NCI-H510A (cell line): Measurements from ENCODE around the gene NCSTN.

Experiments used
- DNase-seq: peaks from one replicate; lab custom pipeline; 2025; lab: John Stamatoyannopoulos, UW

The NCSTN gene

DNA sequence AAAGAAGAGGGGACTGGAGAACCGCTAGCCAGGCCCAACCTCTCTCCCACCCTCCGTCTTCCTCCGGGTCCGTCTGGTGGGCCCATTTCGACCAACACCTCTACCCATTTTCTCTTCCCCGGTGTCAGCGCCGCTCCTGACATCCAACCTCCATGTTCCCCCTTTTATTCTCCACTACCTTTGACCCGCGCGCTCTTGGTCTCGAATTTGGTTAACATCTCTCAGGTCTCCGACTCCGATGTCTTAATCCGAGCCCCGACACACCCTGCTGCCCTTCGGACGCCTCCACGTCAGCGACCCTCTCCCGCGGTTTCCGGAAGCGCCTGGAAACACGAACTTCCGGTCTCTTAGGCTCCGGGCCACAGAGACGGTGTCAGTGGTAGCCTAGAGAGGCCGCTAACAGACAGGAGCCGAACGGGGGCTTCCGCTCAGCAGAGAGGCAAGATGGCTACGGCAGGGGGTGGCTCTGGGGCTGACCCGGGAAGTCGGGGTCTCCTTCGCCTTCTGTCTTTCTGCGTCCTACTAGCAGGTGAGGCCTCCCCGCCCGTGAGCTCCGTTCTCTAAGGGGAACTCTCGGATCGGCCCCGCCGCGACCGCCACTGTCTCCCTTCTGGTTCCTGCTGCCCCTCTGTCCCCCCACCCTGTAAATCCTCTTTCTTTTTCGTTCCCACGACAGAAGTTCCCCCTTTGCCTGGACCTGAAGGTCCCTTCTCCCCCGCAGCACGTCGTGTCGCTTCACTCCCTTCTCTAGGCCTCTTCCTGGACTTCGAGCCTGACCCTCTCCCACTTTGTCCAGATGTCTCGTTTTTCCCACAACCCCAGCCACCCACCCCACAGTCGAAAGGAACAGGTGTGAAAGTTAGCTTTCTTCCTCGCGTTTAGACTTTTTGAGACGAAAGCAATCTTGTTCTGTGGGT lies at the start of gene NCSTN, which contains the start of gene COPA:
Gene NCSTN (plus strand): TSS at position 431 of the 917 bp plus-strand sequence. CDS start 14 bp downstream, at position 445.
Gene COPA (minus strand): TSS at position 298 of the 917 bp plus-strand sequence. CDS start 80 bp downstream, at position 218.
- DNase-seq, result peak; percentile 89

DNA sequence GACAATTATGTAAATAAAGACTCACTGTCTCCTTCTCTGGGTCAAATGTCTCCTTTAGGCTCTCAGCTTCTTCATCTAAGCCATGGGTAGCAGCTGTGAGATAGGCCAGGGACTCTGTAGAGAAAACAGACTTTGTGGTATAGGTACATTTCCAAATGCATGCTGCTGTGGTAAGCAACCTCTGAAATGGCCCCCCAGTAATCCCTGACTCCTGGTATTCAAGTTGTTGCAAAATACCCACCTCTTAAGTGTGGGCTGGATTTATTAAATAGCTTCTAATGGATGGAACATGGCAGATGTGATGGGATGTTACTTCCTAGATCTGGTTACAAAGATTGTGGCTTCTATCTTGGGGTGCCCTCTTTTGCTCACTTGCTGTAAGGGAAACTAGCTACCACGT lies 47.1 kb upstream of the NCSTN start:
- DNase-seq, result no peak

DNA sequence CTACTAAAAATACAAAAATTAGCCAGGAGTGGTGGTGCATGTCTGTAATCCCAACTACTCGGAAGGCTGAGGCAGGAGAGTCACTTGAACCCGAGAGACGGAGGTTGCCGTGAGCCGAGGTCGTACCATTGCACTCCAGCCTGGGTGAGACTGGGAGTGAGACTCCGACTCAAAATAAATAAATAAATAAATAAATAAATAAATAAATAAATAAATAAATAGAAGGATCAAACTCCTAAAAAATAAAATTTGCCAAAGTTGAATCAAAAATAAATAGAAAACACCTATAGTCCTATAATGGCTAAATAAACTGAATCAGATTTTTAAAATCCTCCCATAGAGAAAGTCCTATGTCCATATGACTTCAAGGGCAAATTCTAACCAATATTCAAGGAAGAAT lies 43.0 kb upstream of the NCSTN start:
- DNase-seq, result no peak

DNA sequence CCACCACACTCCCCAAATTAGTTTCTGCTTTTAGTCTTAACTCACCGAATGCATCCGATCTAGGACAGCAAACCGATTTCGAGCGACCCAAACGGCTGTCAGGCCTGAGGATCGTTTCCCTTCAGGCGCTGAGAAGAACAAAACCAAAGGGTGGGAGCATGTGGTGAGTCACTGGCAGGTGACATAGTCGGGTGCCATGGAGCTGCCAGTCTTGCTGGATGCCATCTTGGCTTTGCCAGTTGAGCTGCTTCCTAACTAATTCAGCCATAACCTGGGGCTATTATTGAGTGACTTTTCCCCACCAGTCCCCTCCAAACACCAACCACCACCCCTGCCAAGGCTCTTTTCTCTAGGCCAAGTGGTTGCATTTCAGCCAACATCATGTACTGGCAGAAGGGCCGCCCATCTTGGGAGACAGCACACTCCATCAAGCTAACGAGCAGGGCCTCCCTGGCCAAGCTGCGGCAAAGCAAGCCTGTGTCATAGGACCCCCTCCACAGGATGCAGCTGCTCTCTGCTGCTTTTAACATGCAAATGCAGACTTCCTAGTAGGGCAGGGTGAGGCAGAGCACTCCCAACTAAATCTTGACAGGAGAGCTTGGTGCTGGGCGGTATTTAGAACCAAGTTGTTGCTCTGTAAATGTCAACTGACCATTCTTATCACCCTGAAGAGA lies 35.9 kb upstream of the NCSTN start:
- DNase-seq, result no peak

- DNase-seq, result no peak
Measured at GRCh38 chr1:160308451-160309184, 34.6 kb upstream of the NCSTN start.

GRCh38 chr1:160309185-160309557 lies 34.0 kb upstream of the NCSTN start:
- DNase-seq, result no peak

GRCh38 chr1:160309571-160309970 lies 33.6 kb upstream of the NCSTN start:
- DNase-seq, result no peak

- DNase-seq, result no peak
Measured at GRCh38 chr1:160315359-160315758, 27.8 kb upstream of the NCSTN start.

- DNase-seq, result no peak
Measured at GRCh38 chr1:160322831-160323230, 20.4 kb upstream of the NCSTN start.

DNA sequence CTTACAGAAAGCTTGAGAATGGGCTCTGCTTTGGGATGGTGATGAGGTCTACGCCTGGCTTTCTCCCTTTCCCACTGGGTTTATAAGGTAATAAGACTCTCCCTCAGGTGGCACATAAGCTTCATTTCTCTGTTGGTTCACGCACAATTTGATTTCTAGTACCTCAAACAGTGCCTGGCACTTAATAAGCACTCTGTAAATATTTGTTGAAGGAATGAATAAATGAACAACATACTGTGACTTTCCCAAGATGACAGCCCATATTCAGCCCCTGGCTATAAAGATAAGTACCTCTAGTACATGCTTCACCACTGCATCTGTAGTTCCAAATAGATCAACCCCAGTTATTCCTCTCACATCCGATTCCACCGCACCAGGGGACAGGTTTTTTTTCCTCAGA lies 17.9 kb upstream of the NCSTN start:
- peak; percentile 83 for DNase-seq

DNA sequence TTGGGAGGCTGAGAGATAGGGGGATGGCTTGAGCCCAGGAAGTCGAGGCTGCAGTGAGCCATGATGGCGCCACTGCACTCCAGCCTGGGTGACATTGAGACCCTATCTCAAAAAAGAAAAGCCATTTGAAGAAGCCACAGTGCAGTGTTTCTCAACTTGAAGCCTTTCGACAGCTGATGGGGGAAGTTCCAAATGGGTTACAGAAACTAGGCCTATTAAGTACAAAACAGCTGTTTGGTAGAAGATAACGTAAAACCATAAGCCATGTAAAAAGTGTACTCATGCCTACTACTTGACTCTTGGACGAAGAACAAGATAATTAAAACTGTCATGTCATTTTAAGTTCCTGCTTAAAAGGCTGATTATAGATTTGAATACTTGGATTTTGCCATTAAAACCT lies 16.8 kb upstream of the NCSTN start:
- no peak for DNase-seq

GRCh38 chr1:160328184-160328583 lies 15.0 kb upstream of the NCSTN start:
- DNase-seq, result no peak

GRCh38 chr1:160330119-160330518 lies 13.1 kb upstream of the NCSTN start:
- no peak for DNase-seq

DNA sequence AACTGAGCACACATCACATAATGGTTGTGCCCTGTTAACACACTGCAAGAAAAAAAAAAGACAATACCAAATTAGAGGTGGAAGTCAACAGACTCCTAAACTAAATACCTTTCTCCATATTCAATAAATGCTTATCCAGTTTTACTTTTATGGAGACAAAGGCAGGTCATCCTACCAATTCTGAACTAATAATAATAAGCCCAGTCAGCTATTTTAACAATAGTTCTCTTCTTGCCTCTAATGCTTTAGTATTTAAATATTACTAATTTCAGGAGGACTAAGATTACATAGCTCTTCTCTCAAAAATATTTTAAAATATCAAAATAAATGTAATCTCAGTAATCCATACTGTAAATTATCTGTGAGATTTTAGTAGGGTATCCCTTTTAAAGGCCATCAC lies 10.7 kb upstream of the NCSTN start:
- DNase-seq, result no peak

DNA sequence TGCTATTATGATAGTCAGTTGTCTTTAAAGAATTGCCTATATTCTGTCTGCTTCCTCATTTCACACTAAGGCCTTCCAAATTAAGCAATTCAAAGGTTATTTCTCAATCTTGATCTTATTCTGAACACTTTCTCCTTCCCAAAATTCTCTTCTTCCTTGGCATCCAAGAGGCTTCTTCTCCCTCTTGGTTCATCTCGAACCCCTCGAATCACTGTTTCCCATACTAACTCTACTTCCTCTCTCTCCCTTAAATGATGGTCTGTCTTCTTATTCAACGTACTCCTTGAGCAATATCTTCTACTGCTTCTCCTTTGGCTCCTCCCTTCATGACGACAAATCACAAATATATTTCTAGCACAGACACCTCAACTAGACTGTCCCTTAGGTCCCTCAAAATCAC lies 4.6 kb upstream of the NCSTN start:
- DNase-seq, result no peak

DNA sequence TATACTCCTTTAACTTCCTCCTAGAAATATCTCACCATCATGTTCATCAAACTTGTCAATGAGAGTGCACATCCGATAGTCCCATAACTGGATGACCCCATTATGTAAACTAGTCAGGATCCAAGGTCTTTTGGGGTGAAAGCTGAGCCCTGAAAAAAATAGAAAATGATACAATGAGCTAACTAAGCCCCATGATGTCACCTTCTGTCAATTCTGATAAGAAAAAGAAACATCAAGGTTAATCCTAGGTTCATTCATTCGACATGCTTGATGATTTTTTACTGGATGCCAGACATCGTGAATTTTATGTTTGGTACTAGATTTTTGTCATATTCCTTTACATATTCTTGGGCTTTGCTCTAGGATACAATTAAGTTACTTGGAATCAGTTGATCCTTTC lies 3.0 kb upstream of the NCSTN start:
- DNase-seq, result no peak

- no peak for DNase-seq
Measured at GRCh38 chr1:160340866-160341265, 2.3 kb upstream of the NCSTN start.

DNA sequence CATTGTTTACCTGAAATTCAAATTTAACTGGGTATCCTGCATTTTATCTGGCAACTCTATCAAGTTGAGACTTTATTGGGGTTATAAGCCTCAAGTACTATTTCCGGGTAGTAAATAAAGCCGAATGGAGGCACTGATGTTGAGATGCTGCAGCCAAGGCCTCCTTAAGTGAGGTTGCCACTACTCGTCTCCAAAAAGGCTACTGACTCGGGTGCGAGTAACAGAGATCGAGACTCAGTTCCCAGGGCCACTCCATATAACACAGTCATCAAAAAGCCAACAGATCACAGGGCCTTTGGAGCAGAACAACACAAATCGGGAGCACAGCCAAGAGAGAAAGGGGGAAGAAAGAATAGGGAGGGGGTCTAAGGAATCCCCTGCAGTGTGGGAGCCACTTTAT lies 657 bp upstream of the NCSTN start:
- no peak for DNase-seq

DNA sequence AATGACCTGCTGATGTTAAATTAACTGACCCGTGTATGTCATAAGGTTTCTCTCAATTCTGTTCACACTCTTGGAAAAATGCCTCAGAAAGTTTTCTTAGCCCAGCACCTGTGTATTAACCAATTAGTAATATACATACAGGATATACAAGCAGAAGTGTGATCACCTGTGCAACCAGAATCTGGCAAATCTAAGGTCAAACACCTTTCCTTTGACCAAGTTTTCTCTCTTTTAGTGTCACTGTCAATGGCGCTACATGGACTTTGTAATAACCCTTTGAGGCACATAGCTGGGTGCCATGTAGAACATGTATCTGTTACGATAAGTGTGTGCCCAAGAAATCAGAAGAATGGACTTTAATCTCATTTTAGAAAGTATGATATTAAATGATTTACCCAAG lies 1.1 kb downstream of the NCSTN start:
- no peak for DNase-seq

DNA sequence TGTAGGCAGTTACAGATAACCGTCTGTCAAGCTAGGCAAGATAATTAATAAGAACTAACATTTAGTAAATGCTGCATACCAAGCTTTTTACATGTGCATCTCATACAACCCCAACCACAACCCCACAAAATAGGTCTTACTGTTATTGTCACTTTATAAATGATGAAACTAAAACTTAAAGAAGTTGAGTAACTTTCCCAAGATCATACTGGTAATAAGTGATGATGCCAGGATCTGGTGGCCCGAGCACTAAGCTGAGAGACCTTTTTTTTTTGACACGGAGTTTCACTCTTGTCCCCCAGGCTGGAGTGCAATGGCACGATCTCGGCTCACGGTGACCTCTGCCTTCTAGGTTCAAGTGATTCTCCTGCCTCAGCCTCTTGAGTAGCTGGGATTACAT lies 1.8 kb downstream of the NCSTN start:
- no peak for DNase-seq

GRCh38 chr1:160346463-160346862 lies 3.3 kb downstream of the NCSTN start:
- DNase-seq, result no peak

GRCh38 chr1:160346958-160347357 lies 3.8 kb downstream of the NCSTN start:
- DNase-seq, result no peak

DNA sequence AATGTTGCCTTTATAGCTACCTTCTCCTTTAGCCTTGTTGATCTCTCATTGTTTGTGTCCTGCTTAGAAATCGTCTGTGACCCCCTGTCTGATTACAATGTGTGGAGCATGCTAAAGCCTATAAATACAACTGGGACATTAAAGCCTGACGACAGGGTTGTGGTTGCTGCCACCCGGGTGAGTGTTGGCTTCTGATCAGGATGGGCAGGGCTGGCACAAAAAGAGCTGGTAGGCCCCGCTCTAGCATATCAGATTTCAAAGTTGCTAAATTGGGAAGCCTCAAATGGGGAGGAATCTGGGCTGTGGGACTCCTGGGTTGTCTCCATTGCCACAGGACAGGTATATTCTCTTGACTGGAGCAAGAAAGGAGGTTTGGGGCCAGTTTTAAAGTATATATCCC lies 8.4 kb downstream of the NCSTN start:
- no peak for DNase-seq
